H1 (cell line): ENCODE data around the gene UBAP2L. TPM values are rescaled to one million over a fixed set of nuclear protein-coding genes. Genes with fewer than 3 reads are reported as not detected.

ENCODE experiments used
- CTCF ChIA-PET: fragments of 300-600 bp; sonication (Branson Sonifier 250); formaldehyde crosslinking; loops from one replicate; lab custom pipeline; 2021; ENCODE audit not compliant: partially characterized antibody; lab: Charles Lee
- POLR2A ChIA-PET: fragments of 300-600 bp; sonication (Branson Sonifier 250); formaldehyde crosslinking; loops from one replicate; lab custom pipeline; 2021; ENCODE audit warnings: inconsistent platforms; ENCODE audit not compliant: partially characterized antibody; lab: Charles Lee
- DNase-seq, 2 experiments: peaks; one replicate each; pipeline versions ENCODE4 v3.0.0 to v3.0.0-alpha.2; 2010 to 2022; ENCODE audit warnings: low spot score in 2 of 2, low read depth in 1 of 2, mixed read lengths in 1 of 2
- FAIRE-seq: peaks from 2 replicates; lab custom pipeline; 2011; peaks lifted over from hg19 to GRCh38; lab: Jason Lieb, UNC
- H2AFZ ChIP-seq: 2 replicates; pipeline ENCODE4 v1.8.1; 2012; ENCODE audit warnings: low read length, inconsistent platforms
- H2AK5ac ChIP-seq: 2 replicates; pipeline ENCODE4 v1.6.1; 2013; ENCODE audit warnings: low read depth, low read length
- H2BK120ac ChIP-seq: replicated peaks from 2 replicates; pipeline ENCODE3; 2013; ENCODE audit warnings: low read depth, low read length, inconsistent platforms
- H2BK12ac ChIP-seq: 2 replicates; pipeline ENCODE4 v1.6.1; 2013; ENCODE audit warnings: low read depth, low read length
- H2BK15ac ChIP-seq: 2 replicates; pipeline ENCODE4 v1.6.1; 2013; ENCODE audit warnings: low read length
- H2BK20ac ChIP-seq: 2 replicates; pipeline ENCODE4 v1.6.1; 2013; ENCODE audit warnings: low read length
- H2BK5ac ChIP-seq: 2 replicates; pipeline ENCODE4 v1.6.1; 2013; ENCODE audit warnings: low read depth, low read length
- H3K14ac ChIP-seq: 2 replicates; pipeline ENCODE4 v1.6.1; 2013; ENCODE audit warnings: inconsistent platforms; ENCODE audit not compliant: insufficient read length
- H3K18ac ChIP-seq: 2 replicates; pipeline ENCODE4 v1.6.1; 2013; ENCODE audit warnings: low read length; ENCODE audit errors: extremely low read depth
- H3K23ac ChIP-seq: 2 replicates; pipeline ENCODE4 v1.6.1; 2013; ENCODE audit warnings: inconsistent platforms; ENCODE audit not compliant: insufficient read length
- H3K23me2 ChIP-seq: 2 replicates; pipeline ENCODE4 v1.6.1; 2013; ENCODE audit warnings: low read depth, low read length
- H3K27ac ChIP-seq: 2 replicates; pipeline ENCODE4 v1.6.1; 2011; ENCODE audit warnings: low read depth, low read length, inconsistent platforms
- H3K27me3 ChIP-seq, 4 experiments: replicated peaks in 1 of 4; 1 replicate in 1 of 4; 2 replicates in 3 of 4; pipeline versions ENCODE4 v1.6.1 to v1.8.1; 2011 to 2013; ENCODE audit warnings: low read length in 3 of 4, mild to moderate bottlenecking in 3 of 4, inconsistent platforms in 2 of 4, mixed read lengths in 2 of 4, moderate library complexity in 1 of 4; ENCODE audit not compliant: control insufficient read depth in 3 of 4, insufficient read depth in 3 of 4; ENCODE audit errors: extremely low read depth in 1 of 4
- H3K36me3 ChIP-seq, 4 experiments: 2 replicates each; pipeline versions ENCODE4 v1.6.1 to v1.8.1; 2011 to 2013; ENCODE audit warnings: mild to moderate bottlenecking in 4 of 4, low read length in 3 of 4, moderate library complexity in 2 of 4, control low read depth in 1 of 4, inconsistent platforms in 1 of 4; ENCODE audit not compliant: insufficient read depth in 4 of 4, control insufficient read depth in 2 of 4
- H3K4ac ChIP-seq: replicated peaks from 2 replicates; pipeline ENCODE3; 2013; ENCODE audit warnings: low read length, low read depth, mixed read lengths, inconsistent platforms; ENCODE audit not compliant: insufficient read length
- H3K4me1 ChIP-seq, 4 experiments: replicated peaks in 1 of 4; 1 replicate in 1 of 4; 2 replicates in 3 of 4; pipeline versions ENCODE4 v1.6.1 to v1.8.1; 2011 to 2013; ENCODE audit warnings: low read length in 3 of 4, inconsistent platforms in 2 of 4, mixed read lengths in 1 of 4; ENCODE audit not compliant: insufficient read depth in 4 of 4, control insufficient read depth in 3 of 4
- H3K4me2 ChIP-seq, 2 experiments: 2 replicates each; pipeline versions ENCODE4 v1.6.1 to v1.8.1; 2011 to 2013; ENCODE audit warnings: low read depth in 2 of 2, low read length in 2 of 2, control low read depth in 1 of 2, inconsistent platforms in 1 of 2, mild to moderate bottlenecking in 1 of 2; ENCODE audit not compliant: insufficient read depth in 1 of 2
- H3K4me3 ChIP-seq, 4 experiments: fragments of 200-600, 300-600 bp in 1 of 4; sonication (generic), shearing (Covaris generic), sonication (Bioruptor Twin) in 1 of 4; 2 replicates each; pipeline versions ENCODE4 v1.5.1 to v1.8.1; 2011 to 2016; ENCODE audit warnings: low read length in 4 of 4, low read depth in 3 of 4, control low read depth in 2 of 4, inconsistent platforms in 2 of 4, mild to moderate bottlenecking in 2 of 4, mixed read lengths in 1 of 4, moderate library complexity in 1 of 4; ENCODE audit not compliant: insufficient read depth in 2 of 4; ENCODE audit errors: extremely low read depth in 1 of 4
- H3K56ac ChIP-seq: replicated peaks from 2 replicates; pipeline ENCODE3; 2013; ENCODE audit warnings: low read depth, mild to moderate bottlenecking, mixed read lengths, low read length, inconsistent platforms; ENCODE audit not compliant: insufficient read length
- H3K79me1 ChIP-seq: 2 replicates; pipeline ENCODE4 v1.6.1; 2013; ENCODE audit warnings: low read depth, low read length, control low read depth
- H3K79me2 ChIP-seq, 2 experiments: 2 replicates each; pipeline versions ENCODE4 v1.6.1 to v1.8.1; 2012 to 2013; ENCODE audit warnings: low read length in 2 of 2, mild to moderate bottlenecking in 2 of 2, inconsistent platforms in 1 of 2; ENCODE audit not compliant: insufficient read depth in 2 of 2, control insufficient read depth in 1 of 2
- H3K9ac ChIP-seq, 4 experiments: replicated peaks in 1 of 4; 1 replicate in 1 of 4; 2 replicates in 3 of 4; pipeline versions ENCODE4 v1.6.1 to v1.8.1; 2011 to 2013; ENCODE audit warnings: low read depth in 3 of 4, low read length in 3 of 4, control low read depth in 2 of 4, mild to moderate bottlenecking in 2 of 4, moderate library complexity in 2 of 4, inconsistent platforms in 1 of 4; ENCODE audit errors: extremely low read depth in 1 of 4
- H3K9me3 ChIP-seq, 2 experiments: 2 replicates each; pipeline versions ENCODE4 v1.6.1 to v1.8.1; 2012 to 2013; ENCODE audit warnings: mild to moderate bottlenecking in 2 of 2, moderate library complexity in 2 of 2, control low read depth in 1 of 2, inconsistent platforms in 1 of 2, low read depth in 1 of 2, low read length in 1 of 2, mixed read lengths in 1 of 2; ENCODE audit not compliant: insufficient read depth in 2 of 2
- H4K20me1 ChIP-seq, 2 experiments: replicated peaks in 1 of 2; 2 replicates each; pipeline versions ENCODE3 to v1.8.1; 2011 to 2013; ENCODE audit warnings: inconsistent platforms in 2 of 2, low read length in 2 of 2, mild to moderate bottlenecking in 1 of 2; ENCODE audit not compliant: insufficient read depth in 2 of 2, control insufficient read depth in 1 of 2
- H4K5ac ChIP-seq: 2 replicates; pipeline ENCODE4 v1.6.1; 2013; ENCODE audit warnings: low read length, low read depth, mixed read lengths, inconsistent platforms; ENCODE audit not compliant: insufficient read length
- H4K8ac ChIP-seq: 2 replicates; pipeline ENCODE4 v1.8.0; 2013; ENCODE audit warnings: mild to moderate bottlenecking, moderate library complexity, low read length, inconsistent platforms; ENCODE audit not compliant: insufficient read depth; ENCODE audit errors: extremely low read depth
- H4K91ac ChIP-seq: replicated peaks from 2 replicates; pipeline ENCODE3; 2013; ENCODE audit warnings: low read length, mixed read lengths, inconsistent platforms; ENCODE audit not compliant: insufficient read length
- TCF12 ChIP-seq: IDR thresholded peaks from 2 replicates; pipeline ENCODE4 v1.6.1; 2011; ENCODE audit warnings: low read depth, mild to moderate bottlenecking, low read length
- TEAD4 ChIP-seq: IDR thresholded peaks from 2 replicates; pipeline ENCODE4 v1.6.1; 2012; ENCODE audit warnings: low read depth, low read length, inconsistent platforms, mixed read lengths
- USF2 ChIP-seq: IDR thresholded peaks from 2 replicates; pipeline ENCODE4 v1.6.1; 2011; ENCODE audit warnings: low read length, improper control_type of control experiment
- WGBS, 2 experiments: shearing (Covaris generic) in 1 of 2; methylation state at CpG; one replicate each; pipeline versions ENCODE4 v1.1.6 to v1.1.7; 2013 to 2015; ENCODE audit warnings: low lambda C conversion rate in 2 of 2, mixed read lengths in 2 of 2, inconsistent platforms in 1 of 2, low coverage in 1 of 2, missing lambda C conversion rate in 1 of 2; ENCODE audit not compliant: insufficient replicate concordance in 2 of 2, insufficient coverage in 1 of 2, insufficient read length in 1 of 2; ENCODE audit errors: extremely low coverage in 1 of 2, missing lambda C conversion rate in 1 of 2; 5-methylcytosine and 5-hydroxymethylcytosine counted together
- polyA plus RNA-seq, 7 experiments: library from polyadenylated mRNA; depleted of rRNA in 3 of 7; stranded (reverse) in 5 of 7; unstranded in 2 of 7; fragments of >200 nt in 5 of 7; fragments of 200-250 nt in 2 of 7; gene quantifications; 1 replicate in 5 of 7; 2 replicates in 1 of 7; 4 replicates in 1 of 7; pipeline versions ENCODE4 v1.2.1 to v1.2.3, GENCODE V29; 2011 to 2013; ENCODE audit warnings: missing spikeins in 2 of 7, mixed read lengths in 2 of 7
- total RNA-seq: library from RNA; stranded (reverse); fragmentation: NEBNext Ultra II Directional; extraction: Animal tissue kit (Norgen Biotek cat#: 25700); gene quantifications from 2 replicates; pipeline ENCODE4 v1.2.1, GENCODE V29; 2021

Gene UBAP2L
- total and polyA plus RNA-seq, 2 of the 8 experiments (the other 6 are each of a cell fraction or from before 2014, with no cell fraction given): 254 to 349 TPM

- Histone ChIP-seq H4K5ac (no peak overlapping the region), H3K36me3 (peaks cover 4 to 24% (median 13%) of the 10 kb centered on the region in 4 experiments), H2AK5ac (no peak overlapping the region), H3K9me3 (no peaks in the 10 kb centered on the region), H2BK20ac (no peak overlapping the region), H3K4ac (no peak overlapping the region), H3K23ac (no peak overlapping the region), H3K79me2 (peaks cover 65 to 78% of the 10 kb centered on the region in 2 experiments), H3K4me3 (peak overlapping the region in 2 of 4 experiments; percentile 7 to 44; a peak in 4 of 8 replicates), H4K91ac (no peak overlapping the region), H4K20me1 (peaks cover 31 to 34% of the 10 kb centered on the region in 2 experiments), H3K4me1 (peaks cover 10 to 17% (median 14%) of the 10 kb centered on the region in 4 experiments), H3K18ac (no peak overlapping the region), H3K23me2 (peaks cover 7% of the 10 kb centered on the region; the same call in 1 of the 2 replicates), H3K27ac (0 out of 2 replicates have a peak overlapping the region, but pooled peaks have one; percentile 25), H3K14ac (no peak overlapping the region), H2BK12ac (no peak overlapping the region; the same call in 1 of the 2 replicates), H3K56ac (no peak overlapping the region), H2AFZ (no peak overlapping the region), H3K79me1 (peaks cover 21% of the 10 kb centered on the region), H2BK15ac (no peak overlapping the region), H4K8ac (no peak overlapping the region), H3K4me2 (peak overlapping the region; percentile 59 to 83), H2BK120ac (no peak overlapping the region), H2BK5ac (no peak overlapping the region), H3K9ac (peak overlapping the region in 2 of 4 experiments; percentile 1 to 39; a peak in 1 of 7 replicates), H3K27me3 (no peaks in the 10 kb centered on the region)
- ChIA-PET CTCF (interaction anchor here (0.6 to 1.2 kb wide), 4 partner anchors 19 to 39 kb away, joined by 3 to 5 read pairs (median 3); no protein-coding TSS in a partner anchor), POLR2A (interaction anchor here (0.7 to 11.3 kb wide), 25 partner anchors 8 to 248 kb away, joined by 3 to 107 read pairs (median 4); partner anchors contain the start of genes NUP210L, RPS27, SLC39A1 and TPM3)
- FAIRE-seq: no peak
- WGBS, 2 experiments: 65% methylated on average over 3 of the region's 3 CpGs; no CpG with 5 or more reads in 1 of the 2 experiments
- TF ChIP-seq USF2 (no peak), TCF12 (peak; percentile 78; the same call in 1 of the 2 replicates), TEAD4 (peak; percentile 69)
- DNase-seq: no peak
Observed at GRCh38 chr1:154179946-154180687, 40.6 kb upstream of the UBAP2L start.
